Measurements from ENCODE around the gene TACR2.

DNA sequence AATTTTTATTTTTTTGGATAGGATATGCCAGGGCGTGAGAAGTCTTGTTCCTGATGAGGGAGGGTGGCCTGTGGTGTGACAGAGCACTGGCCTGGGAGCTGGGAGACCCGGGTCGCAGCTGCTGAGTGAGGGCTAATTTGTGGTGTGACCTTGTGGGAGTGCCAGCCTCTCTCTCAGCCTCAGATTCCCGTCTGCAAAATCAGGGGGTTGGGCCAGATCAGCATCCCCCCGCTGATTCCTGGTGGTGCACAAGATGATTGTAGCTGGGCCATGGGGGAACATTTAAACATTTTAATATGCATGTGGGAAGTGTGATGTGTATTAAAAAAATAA is 49.4 kb upstream of the TACR2 start:
- TF ChIP-seq, protein P1, sequence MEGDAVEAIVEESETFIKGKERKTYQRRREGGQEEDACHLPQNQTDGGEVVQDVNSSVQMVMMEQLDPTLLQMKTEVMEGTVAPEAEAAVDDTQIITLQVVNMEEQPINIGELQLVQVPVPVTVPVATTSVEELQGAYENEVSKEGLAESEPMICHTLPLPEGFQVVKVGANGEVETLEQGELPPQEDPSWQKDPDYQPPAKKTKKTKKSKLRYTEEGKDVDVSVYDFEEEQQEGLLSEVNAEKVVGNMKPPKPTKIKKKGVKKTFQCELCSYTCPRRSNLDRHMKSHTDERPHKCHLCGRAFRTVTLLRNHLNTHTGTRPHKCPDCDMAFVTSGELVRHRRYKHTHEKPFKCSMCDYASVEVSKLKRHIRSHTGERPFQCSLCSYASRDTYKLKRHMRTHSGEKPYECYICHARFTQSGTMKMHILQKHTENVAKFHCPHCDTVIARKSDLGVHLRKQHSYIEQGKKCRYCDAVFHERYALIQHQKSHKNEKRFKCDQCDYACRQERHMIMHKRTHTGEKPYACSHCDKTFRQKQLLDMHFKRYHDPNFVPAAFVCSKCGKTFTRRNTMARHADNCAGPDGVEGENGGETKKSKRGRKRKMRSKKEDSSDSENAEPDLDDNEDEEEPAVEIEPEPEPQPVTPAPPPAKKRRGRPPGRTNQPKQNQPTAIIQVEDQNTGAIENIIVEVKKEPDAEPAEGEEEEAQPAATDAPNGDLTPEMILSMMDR (IDR thresholded peaks at IDR 0.05) = no peak
- TF ChIP-seq POLR2AphosphoS5 (IDR thresholded peaks at IDR 0.05) = no peak
- no peak for TF ChIP-seq POLR2A (IDR thresholded peaks at IDR 0.05)
- TF ChIP-seq EP300 (IDR thresholded peaks at IDR 0.05) = no peak

Measured in upper lobe of left lung (tissue), 4 donors.